ENCODE results near the gene FAM110D. TPM values are rescaled to one million over a fixed set of nuclear protein-coding genes. Genes with fewer than 3 reads are reported as not detected.

Gene FAM110D
- total and polyA plus RNA-seq, 2 experiments from 2014 or later: 0.24 to 0.39 TPM

DNA sequence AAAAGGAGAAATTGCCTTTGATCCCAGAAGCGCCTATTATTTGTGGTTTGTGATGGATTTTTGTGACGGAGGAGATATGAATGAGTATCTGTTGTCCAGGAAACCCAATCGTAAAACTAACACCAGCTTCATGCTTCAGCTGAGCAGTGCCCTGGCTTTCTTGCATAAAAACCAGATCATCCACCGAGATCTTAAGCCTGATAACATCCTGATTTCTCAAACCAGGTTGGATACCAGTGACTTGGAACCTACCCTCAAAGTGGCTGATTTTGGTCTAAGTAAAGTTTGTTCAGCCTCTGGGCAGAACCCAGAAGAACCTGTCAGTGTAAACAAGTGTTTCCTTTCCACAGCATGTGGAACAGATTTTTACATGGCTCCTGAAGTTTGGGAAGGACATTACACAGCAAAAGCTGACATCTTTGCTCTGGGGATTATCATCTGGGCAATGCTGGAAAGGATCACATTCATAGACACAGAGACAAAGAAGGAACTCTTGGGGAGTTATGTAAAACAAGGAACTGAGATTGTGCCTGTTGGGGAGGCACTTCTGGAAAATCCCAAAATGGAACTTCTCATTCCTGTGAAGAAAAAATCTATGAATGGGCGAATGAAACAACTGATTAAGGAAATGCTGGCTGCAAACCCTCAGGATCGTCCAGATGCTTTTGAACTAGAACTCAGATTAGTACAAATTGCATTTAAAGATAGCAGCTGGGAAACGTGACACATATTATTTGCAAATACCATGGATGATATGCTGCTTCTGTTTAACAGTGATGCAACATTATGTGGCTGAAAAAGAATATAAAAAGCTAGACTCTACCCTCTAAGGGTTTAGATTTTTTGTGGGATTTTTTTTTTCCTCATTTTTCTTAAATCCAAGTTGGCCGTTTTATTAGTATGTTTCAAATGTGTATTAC lies 36.8 kb upstream of the FAM110D start:
- TF ChIP-seq ZNF114 (CRISPR knock-in tag; IDR thresholded peaks at IDR 0.05) (no peak), CREB1 (CRISPR knock-in tag; IDR thresholded peaks at IDR 0.05; ENCODE audit: low read depth) (no peak), EZH2 (IDR thresholded peaks at IDR 0.05; ENCODE audit: low read depth, unreplicated experiment) (no peak)
- no peaks in the 10 kb centered on the region; the same call in none of the 2 replicates for H4K20me1 ChIP-seq (replicated peaks; ENCODE audit: insufficient read depth)
- no peak overlapping the region for H3K4me2 ChIP-seq
- no peak overlapping the region for H3K27ac Mint-ChIP-seq
- H2AFZ ChIP-seq: no peak overlapping the region
- no peaks in the 10 kb centered on the region for H3K9me2 ChIP-seq (ENCODE audit: insufficient read depth)
- H3K4me1 ChIP-seq (ENCODE audit: insufficient read depth): no peaks in the 10 kb centered on the region
- no peaks in the 10 kb centered on the region for H3K79me2 ChIP-seq (replicated peaks; ENCODE audit: insufficient read depth)
- no peak overlapping the region for H3K4me3 ChIP-seq
- H3K36me3 ChIP-seq (ENCODE audit: insufficient read depth): no peaks in the 10 kb centered on the region
- no peaks in the 10 kb centered on the region for H3K27me3 Mint-ChIP-seq (ENCODE audit: insufficient read depth, low read depth, poor library complexity)
- no peak overlapping the region for H3K27ac ChIP-seq (ENCODE audit: low read depth)
- peaks cover 9% of the 10 kb centered on the region; the same call in 1 of the 3 replicates for H3K36me3 Mint-ChIP-seq (ENCODE audit: low read depth)
- ATAC-seq: no peak
- no peaks in the 10 kb centered on the region for H3K9me3 Mint-ChIP-seq
- H3F3A ChIP-seq (replicated peaks; ENCODE audit: low read depth): no peaks in the 10 kb centered on the region
- no peak for DNase-seq (ENCODE audit: low spot score)
- no peaks in the 10 kb centered on the region for H3K27me3 ChIP-seq (ENCODE audit: insufficient read depth)
- H3K4me1 Mint-ChIP-seq: peaks cover 7% of the 10 kb centered on the region; the same call in 2 of the 3 replicates
- no peak overlapping the region for H3K4me3 Mint-ChIP-seq

DNA sequence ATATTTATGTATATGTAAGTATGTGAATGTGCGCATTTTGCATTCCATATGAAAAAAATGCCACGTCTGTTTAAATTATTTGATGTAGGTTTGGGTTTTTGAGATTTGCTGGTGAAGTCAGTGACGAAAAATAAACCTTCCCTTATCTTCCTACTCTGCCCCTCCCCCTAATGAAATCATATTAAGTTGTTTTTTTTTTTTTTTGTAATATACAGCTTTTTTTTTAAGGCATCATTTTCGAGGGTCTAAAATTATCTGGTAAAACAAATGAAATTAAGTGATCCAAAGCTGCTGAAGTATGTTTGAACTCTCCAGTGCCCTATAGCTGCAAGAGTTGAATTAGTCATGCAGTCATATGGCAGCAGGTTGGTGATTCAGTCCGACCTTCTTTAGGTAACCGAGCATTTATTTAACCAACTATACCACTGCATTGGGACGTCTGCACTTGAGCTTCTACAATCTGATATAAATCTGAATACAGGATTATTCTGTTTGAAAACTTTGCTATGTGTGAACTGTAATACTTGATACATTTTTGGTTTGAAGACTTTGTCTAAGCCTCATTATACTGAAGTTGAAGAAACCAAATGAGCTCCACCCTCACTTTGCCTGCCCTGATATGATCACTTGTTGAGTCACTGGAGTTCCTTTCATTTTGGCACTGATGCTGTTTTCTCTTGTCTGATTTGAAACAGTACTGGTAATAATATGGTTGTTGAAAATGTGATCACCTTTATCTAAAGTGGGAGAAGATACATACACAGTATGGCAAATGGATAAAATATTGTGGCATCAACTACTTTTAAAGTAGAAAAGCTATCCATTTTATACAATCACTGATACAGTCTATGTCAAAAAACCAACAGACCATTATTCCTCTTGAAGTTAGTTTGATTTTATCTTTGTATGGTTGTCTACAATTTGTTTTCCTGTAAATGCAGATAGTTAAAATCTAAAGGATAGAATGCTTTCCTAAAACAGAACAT lies 35.6 kb upstream of the FAM110D start:
- H3K27ac Mint-ChIP-seq: no peak overlapping the region
- TF ChIP-seq EZH2 (IDR thresholded peaks at IDR 0.05; ENCODE audit: low read depth, unreplicated experiment): no peak
- TF ChIP-seq EZH2phosphoT487 (IDR thresholded peaks at IDR 0.05; ENCODE audit: unreplicated experiment): no peak
- TF ChIP-seq, protein P1, sequence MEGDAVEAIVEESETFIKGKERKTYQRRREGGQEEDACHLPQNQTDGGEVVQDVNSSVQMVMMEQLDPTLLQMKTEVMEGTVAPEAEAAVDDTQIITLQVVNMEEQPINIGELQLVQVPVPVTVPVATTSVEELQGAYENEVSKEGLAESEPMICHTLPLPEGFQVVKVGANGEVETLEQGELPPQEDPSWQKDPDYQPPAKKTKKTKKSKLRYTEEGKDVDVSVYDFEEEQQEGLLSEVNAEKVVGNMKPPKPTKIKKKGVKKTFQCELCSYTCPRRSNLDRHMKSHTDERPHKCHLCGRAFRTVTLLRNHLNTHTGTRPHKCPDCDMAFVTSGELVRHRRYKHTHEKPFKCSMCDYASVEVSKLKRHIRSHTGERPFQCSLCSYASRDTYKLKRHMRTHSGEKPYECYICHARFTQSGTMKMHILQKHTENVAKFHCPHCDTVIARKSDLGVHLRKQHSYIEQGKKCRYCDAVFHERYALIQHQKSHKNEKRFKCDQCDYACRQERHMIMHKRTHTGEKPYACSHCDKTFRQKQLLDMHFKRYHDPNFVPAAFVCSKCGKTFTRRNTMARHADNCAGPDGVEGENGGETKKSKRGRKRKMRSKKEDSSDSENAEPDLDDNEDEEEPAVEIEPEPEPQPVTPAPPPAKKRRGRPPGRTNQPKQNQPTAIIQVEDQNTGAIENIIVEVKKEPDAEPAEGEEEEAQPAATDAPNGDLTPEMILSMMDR (conservative IDR thresholded peaks at IDR 0.05; ENCODE audit: low read depth in 2 of 2): no peak
- no peak for TF ChIP-seq ZNF114 (CRISPR knock-in tag; IDR thresholded peaks at IDR 0.05)
- TF ChIP-seq, protein P2, sequence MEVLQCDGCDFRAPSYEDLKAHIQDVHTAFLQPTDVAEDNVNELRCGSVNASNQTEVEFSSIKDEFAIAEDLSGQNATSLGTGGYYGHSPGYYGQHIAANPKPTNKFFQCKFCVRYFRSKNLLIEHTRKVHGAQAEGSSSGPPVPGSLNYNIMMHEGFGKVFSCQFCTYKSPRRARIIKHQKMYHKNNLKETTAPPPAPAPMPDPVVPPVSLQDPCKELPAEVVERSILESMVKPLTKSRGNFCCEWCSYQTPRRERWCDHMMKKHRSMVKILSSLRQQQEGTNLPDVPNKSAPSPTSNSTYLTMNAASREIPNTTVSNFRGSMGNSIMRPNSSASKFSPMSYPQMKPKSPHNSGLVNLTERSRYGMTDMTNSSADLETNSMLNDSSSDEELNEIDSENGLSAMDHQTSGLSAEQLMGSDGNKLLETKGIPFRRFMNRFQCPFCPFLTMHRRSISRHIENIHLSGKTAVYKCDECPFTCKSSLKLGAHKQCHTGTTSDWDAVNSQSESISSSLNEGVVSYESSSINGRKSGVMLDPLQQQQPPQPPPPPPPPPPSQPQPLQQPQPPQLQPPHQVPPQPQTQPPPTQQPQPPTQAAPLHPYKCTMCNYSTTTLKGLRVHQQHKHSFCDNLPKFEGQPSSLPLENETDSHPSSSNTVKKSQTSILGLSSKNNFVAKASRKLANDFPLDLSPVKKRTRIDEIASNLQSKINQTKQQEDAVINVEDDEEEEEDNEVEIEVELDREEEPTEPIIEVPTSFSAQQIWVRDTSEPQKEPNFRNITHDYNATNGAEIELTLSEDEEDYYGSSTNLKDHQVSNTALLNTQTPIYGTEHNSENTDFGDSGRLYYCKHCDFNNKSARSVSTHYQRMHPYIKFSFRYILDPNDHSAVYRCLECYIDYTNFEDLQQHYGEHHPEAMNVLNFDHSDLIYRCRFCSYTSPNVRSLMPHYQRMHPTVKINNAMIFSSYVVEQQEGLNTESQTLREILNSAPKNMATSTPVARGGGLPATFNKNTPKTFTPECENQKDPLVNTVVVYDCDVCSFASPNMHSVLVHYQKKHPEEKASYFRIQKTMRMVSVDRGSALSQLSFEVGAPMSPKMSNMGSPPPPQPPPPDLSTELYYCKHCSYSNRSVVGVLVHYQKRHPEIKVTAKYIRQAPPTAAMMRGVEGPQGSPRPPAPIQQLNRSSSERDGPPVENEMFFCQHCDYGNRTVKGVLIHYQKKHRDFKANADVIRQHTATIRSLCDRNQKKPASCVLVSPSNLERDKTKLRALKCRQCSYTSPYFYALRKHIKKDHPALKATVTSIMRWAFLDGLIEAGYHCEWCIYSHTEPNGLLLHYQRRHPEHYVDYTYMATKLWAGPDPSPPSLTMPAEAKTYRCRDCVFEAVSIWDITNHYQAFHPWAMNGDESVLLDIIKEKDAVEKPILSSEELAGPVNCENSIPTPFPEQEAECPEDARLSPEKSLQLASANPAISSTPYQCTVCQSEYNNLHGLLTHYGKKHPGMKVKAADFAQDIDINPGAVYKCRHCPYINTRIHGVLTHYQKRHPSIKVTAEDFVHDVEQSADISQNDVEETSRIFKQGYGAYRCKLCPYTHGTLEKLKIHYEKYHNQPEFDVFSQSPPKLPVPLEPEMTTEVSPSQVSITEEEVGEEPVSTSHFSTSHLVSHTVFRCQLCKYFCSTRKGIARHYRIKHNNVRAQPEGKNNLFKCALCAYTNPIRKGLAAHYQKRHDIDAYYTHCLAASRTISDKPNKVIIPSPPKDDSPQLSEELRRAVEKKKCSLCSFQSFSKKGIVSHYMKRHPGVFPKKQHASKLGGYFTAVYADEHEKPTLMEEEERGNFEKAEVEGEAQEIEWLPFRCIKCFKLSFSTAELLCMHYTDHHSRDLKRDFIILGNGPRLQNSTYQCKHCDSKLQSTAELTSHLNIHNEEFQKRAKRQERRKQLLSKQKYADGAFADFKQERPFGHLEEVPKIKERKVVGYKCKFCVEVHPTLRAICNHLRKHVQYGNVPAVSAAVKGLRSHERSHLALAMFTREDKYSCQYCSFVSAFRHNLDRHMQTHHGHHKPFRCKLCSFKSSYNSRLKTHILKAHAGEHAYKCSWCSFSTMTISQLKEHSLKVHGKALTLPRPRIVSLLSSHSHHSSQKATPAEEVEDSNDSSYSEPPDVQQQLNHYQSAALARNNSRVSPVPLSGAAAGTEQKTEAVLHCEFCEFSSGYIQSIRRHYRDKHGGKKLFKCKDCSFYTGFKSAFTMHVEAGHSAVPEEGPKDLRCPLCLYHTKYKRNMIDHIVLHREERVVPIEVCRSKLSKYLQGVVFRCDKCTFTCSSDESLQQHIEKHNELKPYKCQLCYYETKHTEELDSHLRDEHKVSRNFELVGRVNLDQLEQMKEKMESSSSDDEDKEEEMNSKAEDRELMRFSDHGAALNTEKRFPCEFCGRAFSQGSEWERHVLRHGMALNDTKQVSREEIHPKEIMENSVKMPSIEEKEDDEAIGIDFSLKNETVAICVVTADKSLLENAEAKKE (CRISPR knock-in tag; IDR thresholded peaks at IDR 0.05): no peak
- no peak for TF ChIP-seq STAT1 (IDR thresholded peaks at IDR 0.05; ENCODE audit: unreplicated experiment)
- TF ChIP-seq ZNF331 (CRISPR knock-in tag; IDR thresholded peaks at IDR 0.05; ENCODE audit: low read depth): no peak
- no peak for TF ChIP-seq NANOG (IDR thresholded peaks at IDR 0.05; ENCODE audit: borderline replicate concordance)

More for the DNA sequence above, 35.6 kb upstream of the FAM110D start:
- Mint-ChIP-seq H3K36me3 (ENCODE audit: low read depth) (0 out of 3 replicates have a peak, but pooled peaks cover 4% of the 10 kb centered on the region), H3K4me1 (peaks cover 13% of the 10 kb centered on the region; the same call in 2 of the 3 replicates), H3K4me3 (no peak overlapping the region), H3K9me3 (no peaks in the 10 kb centered on the region), H3K27me3 (ENCODE audit: insufficient read depth, low read depth, poor library complexity) (no peaks in the 10 kb centered on the region)
- H3K4me3 ChIP-seq: no peak overlapping the region
- H3K36me3 ChIP-seq (ENCODE audit: insufficient read depth): no peaks in the 10 kb centered on the region
- no peaks in the 10 kb centered on the region for H3F3A ChIP-seq (replicated peaks; ENCODE audit: low read depth)
- H3K27ac ChIP-seq (ENCODE audit: low read depth): no peak overlapping the region
- no peaks in the 10 kb centered on the region for H3K9me2 ChIP-seq (ENCODE audit: insufficient read depth)
- H3K79me2 ChIP-seq (replicated peaks; ENCODE audit: insufficient read depth): no peaks in the 10 kb centered on the region
- no peak for DNase-seq (ENCODE audit: low spot score)
- H3K4me1 ChIP-seq (ENCODE audit: insufficient read depth): no peaks in the 10 kb centered on the region
- H2AFZ ChIP-seq: no peak overlapping the region
- H3K27me3 ChIP-seq (ENCODE audit: insufficient read depth): no peaks in the 10 kb centered on the region
- no peak for ATAC-seq
- H3K4me2 ChIP-seq: no peak overlapping the region
- no peaks in the 10 kb centered on the region; the same call in none of the 2 replicates for H4K20me1 ChIP-seq (replicated peaks; ENCODE audit: insufficient read depth)
